H9 (cell line): ENCODE results near the gene PHF20. TPM values are rescaled to one million over a fixed set of nuclear protein-coding genes. Genes with fewer than 3 reads are reported as not detected.
"Not testable (repeated sequence)": the region's sequence is repeated elsewhere in the genome, so short reads cannot be mapped to it uniquely, and the experiment has no call there.

Source experiments
- DNase-seq: peaks from one replicate; pipeline ENCODE4 v3.0.0-alpha.2; 2017
- H2AFZ ChIP-seq: one replicate; pipeline ENCODE4 v1.6.1; 2013; ENCODE audit warnings: mild to moderate bottlenecking, low read length, control low read depth, moderate library complexity
- H2AK5ac ChIP-seq: 2 replicates; pipeline ENCODE4 v1.6.1; 2013; ENCODE audit warnings: low read length, control low read depth, mixed read lengths; ENCODE audit not compliant: insufficient read length
- H2BK120ac ChIP-seq: one replicate; pipeline ENCODE4 v1.6.1; 2013; ENCODE audit warnings: low read depth, mild to moderate bottlenecking, low read length, control low read depth, inconsistent platforms; ENCODE audit not compliant: poor library complexity, severe bottlenecking
- H2BK12ac ChIP-seq: 2 replicates; pipeline ENCODE4 v1.6.1; 2013; ENCODE audit warnings: low read length, control low read depth, mixed read lengths, low read depth; ENCODE audit not compliant: insufficient read length
- H2BK15ac ChIP-seq: 2 replicates; pipeline ENCODE4 v1.6.1; 2013; ENCODE audit warnings: low read depth, low read length, control low read depth
- H2BK20ac ChIP-seq: one replicate; pipeline ENCODE4 v1.6.1; 2013; ENCODE audit warnings: low read depth, mild to moderate bottlenecking, low read length, control low read depth, inconsistent platforms; ENCODE audit not compliant: poor library complexity, severe bottlenecking
- H2BK5ac ChIP-seq: 2 replicates; pipeline ENCODE4 v1.6.1; 2013; ENCODE audit warnings: low read length, control low read depth, mixed read lengths; ENCODE audit not compliant: insufficient read length
- H3K14ac ChIP-seq: 2 replicates; pipeline ENCODE4 v1.6.1; 2013; ENCODE audit warnings: low read length, control low read depth; ENCODE audit not compliant: insufficient read depth
- H3K18ac ChIP-seq: 2 replicates; pipeline ENCODE4 v1.6.1; 2013; ENCODE audit warnings: low read depth, mild to moderate bottlenecking, mixed read lengths, low read length, control low read depth; ENCODE audit not compliant: insufficient read length
- H3K23ac ChIP-seq: 2 replicates; pipeline ENCODE4 v1.6.1; 2013; ENCODE audit warnings: low read length, control low read depth, mixed read lengths, low read depth; ENCODE audit not compliant: insufficient read length
- H3K23me2 ChIP-seq: 2 replicates; pipeline ENCODE4 v1.6.1; 2013; ENCODE audit warnings: low read depth, mild to moderate bottlenecking, mixed read lengths, low read length, control low read depth; ENCODE audit not compliant: insufficient read length, poor library complexity, severe bottlenecking
- H3K27ac ChIP-seq: 2 replicates; pipeline ENCODE4 v1.5.1; 2013; ENCODE audit warnings: low read length, control low read depth, mixed read lengths, low read depth; ENCODE audit not compliant: insufficient read length
- H3K27me3 ChIP-seq: 2 replicates; pipeline ENCODE4 v1.6.1; 2013; ENCODE audit warnings: low read length, control low read depth, inconsistent platforms; ENCODE audit not compliant: insufficient read depth
- H3K4ac ChIP-seq: 2 replicates; pipeline ENCODE4 v1.6.1; 2013; ENCODE audit warnings: low read depth, mild to moderate bottlenecking, control low read depth, inconsistent platforms, low read length, moderate library complexity
- H3K4me1 ChIP-seq: 2 replicates; pipeline ENCODE4 v1.6.1; 2013; ENCODE audit warnings: low read length, control low read depth, inconsistent platforms; ENCODE audit not compliant: insufficient read depth
- H3K4me2 ChIP-seq: 2 replicates; pipeline ENCODE4 v1.6.1; 2013; ENCODE audit warnings: low read length, control low read depth, mixed read lengths; ENCODE audit not compliant: insufficient read length, insufficient read depth
- H3K56ac ChIP-seq: 2 replicates; pipeline ENCODE4 v1.6.1; 2013; ENCODE audit warnings: low read depth, mild to moderate bottlenecking, mixed read lengths, low read length, control low read depth; ENCODE audit not compliant: insufficient read length
- H3K79me1 ChIP-seq: 2 replicates; pipeline ENCODE4 v1.6.1; 2013; ENCODE audit warnings: low read depth, mild to moderate bottlenecking, moderate library complexity, low read length, control low read depth, inconsistent platforms; ENCODE audit not compliant: insufficient read depth, poor library complexity, severe bottlenecking
- H3K79me2 ChIP-seq: 2 replicates; pipeline ENCODE4 v1.6.1; 2013; ENCODE audit warnings: low read length, control low read depth, inconsistent platforms; ENCODE audit not compliant: insufficient read depth
- H3K9ac ChIP-seq: 2 replicates; pipeline ENCODE4 v1.6.1; 2013; ENCODE audit warnings: low read length, control low read depth, mixed read lengths; ENCODE audit not compliant: insufficient read length; ENCODE audit errors: extremely low read depth
- H3K9me3 ChIP-seq: one replicate; pipeline ENCODE4 v1.6.1; 2013; ENCODE audit warnings: low read depth, low read length, inconsistent platforms; ENCODE audit not compliant: control insufficient read depth
- H3T11ph ChIP-seq: one replicate; pipeline ENCODE4 v1.6.1; 2013; ENCODE audit warnings: mild to moderate bottlenecking, low read length, control low read depth, inconsistent platforms
- H4K20me1 ChIP-seq: one replicate; pipeline ENCODE4 v1.6.1; 2013; ENCODE audit not compliant: control insufficient read depth, insufficient read length, insufficient read depth
- H4K5ac ChIP-seq: 2 replicates; pipeline ENCODE4 v1.6.1; 2013; ENCODE audit warnings: low read depth, mild to moderate bottlenecking, mixed read lengths, low read length, control low read depth; ENCODE audit not compliant: insufficient read length
- H4K8ac ChIP-seq: replicated peaks from 2 replicates; pipeline ENCODE4 v1.6.1; 2013; ENCODE audit warnings: low read length, control low read depth, mixed read lengths, low read depth; ENCODE audit not compliant: insufficient read length
- H4K91ac ChIP-seq: 2 replicates; pipeline ENCODE4 v1.6.1; 2013; ENCODE audit warnings: low read depth, mild to moderate bottlenecking, moderate library complexity, mixed read lengths, low read length, control low read depth; ENCODE audit not compliant: insufficient read length
- H3K27ac Mint-ChIP-seq, 3 experiments: 2 replicates in 2 of 3; 3 replicates in 1 of 3; pipeline ENCODE4 v1.8.0; 2020 to 2021; ENCODE audit warnings: mixed read lengths in 3 of 3, mild to moderate bottlenecking in 1 of 3, moderate library complexity in 1 of 3
- H3K27me3 Mint-ChIP-seq: 2 replicates; pipeline ENCODE4 v1.8.0; 2021; ENCODE audit warnings: low read depth, mild to moderate bottlenecking, moderate library complexity, mixed read lengths
- H3K36me3 Mint-ChIP-seq, 3 experiments: 2 replicates in 2 of 3; 3 replicates in 1 of 3; pipeline ENCODE4 v1.8.0; 2020 to 2021; ENCODE audit warnings: low read depth in 3 of 3, mixed read lengths in 3 of 3; ENCODE audit not compliant: insufficient read depth in 1 of 3
- H3K4me1 Mint-ChIP-seq, 2 experiments: 2 replicates each; pipeline ENCODE4 v1.8.0; 2020; ENCODE audit warnings: mixed read lengths in 2 of 2
- H3K4me3 Mint-ChIP-seq, 2 experiments: 2 replicates in 1 of 2; 3 replicates in 1 of 2; pipeline ENCODE4 v1.8.0; 2020 to 2021; ENCODE audit warnings: mild to moderate bottlenecking in 2 of 2, mixed read lengths in 2 of 2, moderate library complexity in 1 of 2
- H3K9me3 Mint-ChIP-seq, 2 experiments: 2 replicates in 1 of 2; 3 replicates in 1 of 2; pipeline ENCODE4 v1.8.0; 2020; ENCODE audit warnings: mild to moderate bottlenecking in 2 of 2, mixed read lengths in 2 of 2, moderate library complexity in 1 of 2
- CTCF ChIP-seq: fragments of 200-600 bp; sonication (generic); conservative IDR thresholded peaks from 3 replicates; pipeline ENCODE4 v1.8.0; 2021; ENCODE audit warnings: antibody characterized with exemption, mild to moderate bottlenecking
- WGBS: extraction: QIAGEN DNeasy Blood & Tissue Kit; methylation state at CpG from one replicate; pipeline ENCODE4 v1.1.7; 2013; ENCODE audit warnings: missing lambda C conversion rate, low lambda C conversion rate, mixed read lengths; ENCODE audit not compliant: insufficient read length; ENCODE audit errors: extremely low coverage; 5-methylcytosine and 5-hydroxymethylcytosine counted together
- total RNA-seq: library from RNA; stranded (reverse); gene quantifications from 2 replicates; pipeline ENCODE4 v1.2.1, GENCODE V29; 2021

Gene PHF20
- total RNA-seq, 1 experiment from 2014 or later = 50.3 TPM

DNA sequence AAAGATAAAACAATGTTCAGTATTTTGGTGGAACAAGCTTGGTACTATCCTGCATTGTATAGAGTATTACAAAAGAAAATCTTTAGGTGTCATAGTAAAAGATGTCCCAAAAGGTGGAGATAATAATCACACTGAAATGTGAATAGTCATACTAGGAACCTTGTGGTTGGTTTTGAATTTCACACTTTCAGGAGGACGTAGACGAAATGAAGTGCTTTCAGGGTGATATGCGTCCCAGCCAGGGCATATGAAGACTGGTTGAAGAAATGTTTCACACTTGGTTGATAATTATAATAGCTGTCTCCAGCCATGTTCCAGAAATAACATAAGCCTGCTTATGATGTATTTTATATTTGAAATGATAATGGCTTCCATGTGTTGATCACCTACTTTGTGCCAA is 122.1 kb downstream of the PHF20 start:
- Mint-ChIP-seq H3K9me3 (no peaks in the 10 kb centered on the region), H3K4me1 (0 out of 4 replicates have a peak, but pooled peaks cover 0 to 2% of the 10 kb centered on the region in 2 experiments), H3K36me3 (peaks cover 0 to 18% (median 4%) of the 10 kb centered on the region in 3 experiments; a peak in 5 of 7 replicates), H3K27ac (no peak overlapping the region), H3K27me3 (no peaks in the 10 kb centered on the region), H3K4me3 (no peak overlapping the region)
- no peak for DNase-seq
- Histone ChIP-seq H3K56ac (no peak overlapping the region), H2BK120ac (no peak overlapping the region), H2BK12ac (no peak overlapping the region), H3K79me2 (no peaks in the 10 kb centered on the region), H2BK5ac (no peak overlapping the region), H4K20me1 (no peaks in the 10 kb centered on the region), H3K23me2 (no peaks in the 10 kb centered on the region), H2BK15ac (no peak overlapping the region), H3T11ph (no peak overlapping the region), H3K4ac (no peak overlapping the region), H3K23ac (no peak overlapping the region), H3K9me3 (no peaks in the 10 kb centered on the region), H4K8ac (no peak overlapping the region), H2BK20ac (no peak overlapping the region), H3K4me2 (no peak overlapping the region), H3K9ac (no peak overlapping the region), H2AK5ac (no peak overlapping the region), H3K4me1 (no peaks in the 10 kb centered on the region), H3K18ac (no peak overlapping the region), H4K91ac (no peak overlapping the region), H3K27me3 (no peaks in the 10 kb centered on the region), H3K14ac (no peak overlapping the region), H3K27ac (no peak overlapping the region), H3K79me1 (no peaks in the 10 kb centered on the region), H4K5ac (no peak overlapping the region), H2AFZ (no peak overlapping the region)
- no CpG with 5 or more reads among the region's 3 CpGs for WGBS
- TF ChIP-seq CTCF = no peak

DNA sequence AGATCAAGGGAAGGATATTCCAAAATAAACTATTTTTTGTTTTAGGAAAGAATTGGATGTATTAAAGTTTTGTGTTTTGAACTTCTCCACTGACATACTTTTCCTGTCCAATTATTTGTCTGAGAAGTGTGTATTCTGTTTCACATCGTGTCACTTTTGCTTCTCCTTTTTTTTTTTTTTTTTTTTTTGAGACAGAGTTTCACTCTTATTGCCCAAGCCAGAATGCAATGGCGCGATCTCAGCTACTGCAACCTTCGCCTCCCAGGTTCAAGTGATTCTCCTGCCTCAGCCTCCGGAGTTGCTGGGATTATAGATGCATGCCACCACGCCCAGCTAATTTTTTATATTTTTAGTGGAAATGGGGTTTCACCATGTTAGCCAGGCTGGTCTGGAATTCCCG is 123.7 kb downstream of the PHF20 start:
- no CpG with 5 or more reads among the region's 7 CpGs for WGBS
- H2BK120ac ChIP-seq, H4K20me1 ChIP-seq, H3K4me1 ChIP-seq, H3K4me3 Mint-ChIP-seq, H3K9me3 ChIP-seq, H3T11ph ChIP-seq, H2BK12ac ChIP-seq, H3K23ac ChIP-seq, H3K27me3 Mint-ChIP-seq, H3K4ac ChIP-seq, H3K79me2 ChIP-seq, H2BK5ac ChIP-seq, H3K79me1 ChIP-seq, H3K56ac ChIP-seq, H2BK15ac ChIP-seq, H4K5ac ChIP-seq, H2AFZ ChIP-seq, H4K8ac ChIP-seq, H2AK5ac ChIP-seq, H3K23me2 ChIP-seq, H3K27ac ChIP-seq, H3K27ac Mint-ChIP-seq, H3K4me1 Mint-ChIP-seq, H3K18ac ChIP-seq, H3K27me3 ChIP-seq, H2BK20ac ChIP-seq, H3K9ac ChIP-seq, H3K4me2 ChIP-seq, H3K9me3 Mint-ChIP-seq, H3K14ac ChIP-seq, DNase-seq, H4K91ac ChIP-seq: not testable (repeated sequence)
- H3K36me3 Mint-ChIP-seq = peaks cover 0 to 31% (median 4%) of the 10 kb centered on the region in 3 experiments; a peak in 5 of 7 replicates
